WERI-Rb-1 (cell line): ENCODE measurements around the gene SLC30A4.

ENCODE experiments used
- DNase-seq: peaks from one replicate; pipeline ENCODE4 v3.0.0-alpha.2; 2020
- H3K27ac ChIP-seq: fragments of 250-450 bp; sonication (Bioruptor Pico); 2 replicates; pipeline ENCODE4 v1.5.1; 2020; ENCODE audit warnings: mild to moderate bottlenecking, moderate library complexity
- H3K27me3 ChIP-seq: fragments of 250-450 bp; sonication (Bioruptor Pico); 2 replicates; pipeline ENCODE4 v1.5.1; 2021; ENCODE audit warnings: mild to moderate bottlenecking, low read depth, moderate library complexity; ENCODE audit not compliant: insufficient read depth, severe bottlenecking
- H3K36me3 ChIP-seq: fragments of 250-450 bp; sonication (Bioruptor Pico); 2 replicates; pipeline ENCODE4 v1.5.1; 2020; ENCODE audit warnings: mild to moderate bottlenecking, moderate library complexity
- H3K4me3 ChIP-seq: 2 replicates; pipeline ENCODE4 v1.5.1; 2011; ENCODE audit warnings: low read depth, mild to moderate bottlenecking, control low read depth, low read length
- H3K9me3 ChIP-seq: fragments of 250-450 bp; sonication (Bioruptor Pico); 2 replicates; pipeline ENCODE4 v1.5.1; 2021; ENCODE audit warnings: mild to moderate bottlenecking, moderate library complexity; ENCODE audit not compliant: severe bottlenecking
- CTCF ChIP-seq: IDR thresholded peaks from 2 replicates; pipeline ENCODE4 v1.5.1; 2011; ENCODE audit warnings: low read depth, mild to moderate bottlenecking, control low read depth, inconsistent platforms, low read length

SLC30A4 gene

GRCh38 chr15:45454814-45455213 is 67.7 kb downstream of the SLC30A4 start:
- no peak overlapping the region for H3K4me3 ChIP-seq
- no peaks in the 10 kb centered on the region for H3K27me3 ChIP-seq
- H3K27ac ChIP-seq = no peak overlapping the region
- no peak for TF ChIP-seq CTCF
- H3K36me3 ChIP-seq = no peaks in the 10 kb centered on the region
- DNase-seq = no peak
- H3K9me3 ChIP-seq = peaks cover 7% of the 10 kb centered on the region

- Histone ChIP-seq H3K27me3 (no peaks in the 10 kb centered on the region), H3K9me3 (peaks cover 7% of the 10 kb centered on the region), H3K4me3 (no peak overlapping the region), H3K36me3 (no peaks in the 10 kb centered on the region), H3K27ac (no peak overlapping the region)
- DNase-seq = no peak
- TF ChIP-seq CTCF = no peak
Measured at GRCh38 chr15:45451265-45451664, 71.3 kb downstream of the SLC30A4 start.

GRCh38 chr15:45449916-45450867 is 72.4 kb downstream of the SLC30A4 start:
- peaks cover 7% of the 10 kb centered on the region for H3K9me3 ChIP-seq
- no peak overlapping the region for H3K4me3 ChIP-seq
- no peaks in the 10 kb centered on the region for H3K27me3 ChIP-seq
- TF ChIP-seq CTCF = no peak
- H3K27ac ChIP-seq = no peak overlapping the region
- H3K36me3 ChIP-seq = no peaks in the 10 kb centered on the region
- no peak for DNase-seq

- no peak for DNase-seq
- no peaks in the 10 kb centered on the region for H3K27me3 ChIP-seq
Measured at GRCh38 chr15:45449395-45449794, 73.2 kb downstream of the SLC30A4 start.

GRCh38 chr15:45448066-45448915 is 74.3 kb downstream of the SLC30A4 start:
- no peak overlapping the region for H3K27ac ChIP-seq
- TF ChIP-seq CTCF = no peak
- peaks cover 7% of the 10 kb centered on the region for H3K9me3 ChIP-seq
- H3K4me3 ChIP-seq = no peak overlapping the region
- H3K27me3 ChIP-seq = no peaks in the 10 kb centered on the region
- no peaks in the 10 kb centered on the region for H3K36me3 ChIP-seq
- DNase-seq = no peak

More at GRCh38 chr15:45449395-45449794, 73.2 kb downstream of the SLC30A4 start:
- Histone ChIP-seq H3K4me3 (no peak overlapping the region), H3K36me3 (no peaks in the 10 kb centered on the region), H3K9me3 (peaks cover 7% of the 10 kb centered on the region), H3K27ac (no peak overlapping the region)
- TF ChIP-seq CTCF = no peak
